Measurements from ENCODE around the gene TIGAR. TPM values are rescaled to one million over a fixed set of nuclear protein-coding genes. Genes with fewer than 3 reads are reported as not detected.

TIGAR gene
- total RNA-seq, 1 donor from 2014 or later, result 17.2 TPM

GRCh38 chr12:4331221-4331620 is 10.2 kb downstream of the TIGAR start:
- no peak overlapping the region for H3K27ac Mint-ChIP-seq
- no peaks in the 10 kb centered on the region for H3K9me3 Mint-ChIP-seq
- TF ChIP-seq CTCF (conservative IDR thresholded peaks at IDR 0.05), result no peak
- no peak overlapping the region for H3K4me3 Mint-ChIP-seq
- peaks cover 58% of the 10 kb centered on the region for H3K36me3 Mint-ChIP-seq
- H3K27me3 Mint-ChIP-seq, result no peaks in the 10 kb centered on the region
- no peaks in the 10 kb centered on the region for H3K4me1 Mint-ChIP-seq (ENCODE audit: unreplicated experiment)
- DNase-seq (ENCODE audit: extremely low spot score, unreplicated experiment), result no peak

- Mint-ChIP-seq H3K4me3 (no peak overlapping the region), H3K36me3 (peaks cover 62% of the 10 kb centered on the region), H3K9me3 (no peaks in the 10 kb centered on the region), H3K27me3 (no peaks in the 10 kb centered on the region), H3K27ac (no peak overlapping the region), H3K4me1 (ENCODE audit: unreplicated experiment) (no peaks in the 10 kb centered on the region)
- no peak for DNase-seq (ENCODE audit: extremely low spot score, unreplicated experiment)
- no peak for TF ChIP-seq CTCF (conservative IDR thresholded peaks at IDR 0.05)
These were observed 10.8 kb downstream of the TIGAR start for GRCh38 chr12:4331842-4332241.

- TF ChIP-seq CTCF (conservative IDR thresholded peaks at IDR 0.05), result no peak
- H3K36me3 Mint-ChIP-seq, result peaks cover 51% of the 10 kb centered on the region
- H3K4me3 Mint-ChIP-seq, result no peak overlapping the region
- no peaks in the 10 kb centered on the region for H3K4me1 Mint-ChIP-seq (ENCODE audit: unreplicated experiment)
- H3K9me3 Mint-ChIP-seq, result no peaks in the 10 kb centered on the region
- H3K27ac Mint-ChIP-seq, result no peak overlapping the region
- H3K27me3 Mint-ChIP-seq, result no peaks in the 10 kb centered on the region
- DNase-seq (ENCODE audit: extremely low spot score, unreplicated experiment), result no peak
These were observed 25.9 kb downstream of the TIGAR start for GRCh38 chr12:4346931-4347330.

GRCh38 chr12:4353785-4354208 is 32.8 kb downstream of the TIGAR start:
- no peaks in the 10 kb centered on the region for H3K9me3 Mint-ChIP-seq
- no peak overlapping the region for H3K27ac Mint-ChIP-seq
- TF ChIP-seq CTCF (conservative IDR thresholded peaks at IDR 0.05), result peak; percentile 71
- no peak overlapping the region for H3K4me3 Mint-ChIP-seq
- DNase-seq (ENCODE audit: extremely low spot score, unreplicated experiment), result no peak
- H3K27me3 Mint-ChIP-seq, result no peaks in the 10 kb centered on the region
- peaks cover 31% of the 10 kb centered on the region for H3K36me3 Mint-ChIP-seq
- no peaks in the 10 kb centered on the region for H3K4me1 Mint-ChIP-seq (ENCODE audit: unreplicated experiment)

GRCh38 chr12:4355156-4356040 is 34.4 kb downstream of the TIGAR start:
- Mint-ChIP-seq H3K9me3 (no peaks in the 10 kb centered on the region), H3K4me1 (ENCODE audit: unreplicated experiment) (no peaks in the 10 kb centered on the region), H3K36me3 (peaks cover 29% of the 10 kb centered on the region), H3K4me3 (no peak overlapping the region), H3K27ac (no peak overlapping the region), H3K27me3 (no peaks in the 10 kb centered on the region)
- no peak for DNase-seq (ENCODE audit: extremely low spot score, unreplicated experiment)
- no peak for TF ChIP-seq CTCF (conservative IDR thresholded peaks at IDR 0.05)
